ENCODE data around the gene ESPNL.
"Not testable (repeated sequence)": the region's sequence is repeated elsewhere in the genome, so short reads cannot be mapped to it uniquely, and the experiment has no call there.

Gene ESPNL

GRCh38 chr2:238098901-238099713 is 1.0 kb upstream of the ESPNL start:
- no peak for DNase-seq

DNA sequence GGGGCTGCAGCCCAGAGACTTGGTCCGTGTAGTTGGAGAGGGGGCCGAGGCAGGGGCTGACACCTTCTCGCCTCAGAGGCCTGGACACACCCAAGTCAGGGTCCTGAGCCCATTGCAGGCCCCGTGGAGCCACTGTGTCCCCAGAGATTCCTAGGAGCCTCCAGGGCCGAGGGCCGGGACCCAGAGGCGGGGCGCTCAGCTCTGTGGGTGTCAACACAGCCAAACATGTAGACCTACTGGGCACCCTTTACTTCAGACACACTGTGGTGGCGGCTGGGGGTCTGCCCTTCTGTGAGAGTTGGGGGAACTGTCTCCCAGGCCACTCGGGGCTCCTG is 459 bp upstream of the ESPNL start:
- no peak for DNase-seq

GRCh38 chr2:238100821-238101771 is 956 bp downstream of the ESPNL start:
- DNase-seq: no peak

DNA sequence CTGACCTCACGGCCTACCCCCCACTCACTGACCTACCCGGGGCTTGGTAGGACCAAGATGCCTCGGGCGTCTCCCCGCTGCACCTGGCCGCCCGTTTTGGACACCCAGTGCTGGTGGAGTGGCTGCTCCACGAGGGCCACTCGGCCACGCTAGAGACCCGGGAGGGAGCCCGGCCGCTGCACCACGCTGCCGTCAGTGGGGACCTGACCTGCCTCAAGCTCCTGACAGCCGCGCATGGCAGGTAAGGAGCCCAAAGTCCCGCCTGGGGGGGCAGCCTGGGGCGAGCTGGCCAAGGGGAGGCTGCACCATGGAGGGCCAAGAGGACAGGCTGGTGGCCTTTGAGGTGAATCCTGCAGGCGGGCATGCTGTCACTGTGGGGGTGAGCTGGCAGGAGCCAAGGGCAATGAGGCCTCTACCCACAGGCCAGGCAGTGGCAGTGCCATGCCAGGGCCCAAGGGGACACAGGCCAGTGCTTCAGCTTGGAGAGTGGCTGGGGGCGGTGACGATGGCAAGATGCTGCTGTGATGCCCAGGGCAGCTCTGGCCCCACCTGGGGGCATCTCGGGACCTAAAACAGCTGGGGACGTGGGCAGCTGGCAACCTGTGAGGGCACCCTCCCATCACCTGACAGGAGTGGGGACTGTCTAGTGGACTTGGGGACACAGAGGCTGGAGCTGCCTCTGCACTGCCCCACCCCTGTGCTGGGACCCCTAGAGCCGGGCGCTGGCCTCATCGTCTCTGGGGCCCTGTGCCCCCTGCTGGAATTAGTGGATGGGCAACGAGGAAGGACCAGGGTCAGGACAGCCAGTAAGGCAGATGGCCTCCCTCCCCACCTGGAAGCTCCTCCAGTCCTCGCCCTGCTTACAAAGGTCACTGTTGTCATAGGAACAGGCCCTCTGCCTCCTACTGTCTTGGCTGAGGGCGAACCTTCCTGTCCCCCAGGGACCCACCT is 2.0 kb downstream of the ESPNL start:
- DNase-seq: no peak

- DNase-seq: no peak
These were observed 2.7 kb downstream of the ESPNL start for GRCh38 chr2:238102865-238103264.

DNA sequence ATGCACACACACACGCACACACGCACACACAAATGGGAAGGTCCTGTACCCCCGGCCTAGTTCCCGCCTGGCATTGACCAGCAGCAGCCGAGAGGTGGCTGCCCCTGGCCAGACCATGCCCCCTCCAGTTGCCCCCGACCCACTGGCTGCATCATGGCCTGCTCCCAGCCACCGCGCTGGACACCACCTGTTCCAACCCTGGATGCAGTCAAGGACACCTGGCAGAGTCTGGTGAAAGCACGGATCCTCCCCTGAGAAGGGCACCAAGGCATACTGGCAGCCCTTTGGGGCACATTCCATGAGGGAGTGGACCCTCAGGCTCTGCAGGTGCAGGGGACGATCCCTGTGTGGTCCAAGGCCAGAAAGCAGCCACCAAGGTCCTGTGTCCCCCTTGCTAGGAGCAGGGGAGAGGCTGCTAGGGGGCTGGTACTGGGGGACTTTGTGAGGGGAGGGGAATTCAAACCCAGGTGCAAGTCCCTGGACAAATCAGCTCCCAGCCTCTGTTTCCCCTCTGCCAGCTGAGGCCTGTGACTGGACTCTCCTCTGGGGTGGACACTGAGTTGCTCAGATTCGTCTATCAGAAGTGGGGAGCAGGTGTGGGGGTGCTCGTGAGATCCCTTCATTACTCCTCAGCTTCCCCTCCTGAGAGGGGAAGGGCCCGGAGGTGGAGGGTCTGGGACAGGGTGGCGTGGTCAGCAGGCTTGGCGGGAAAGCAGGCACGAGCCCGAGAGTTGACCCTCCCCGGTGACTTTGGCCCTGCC is 3.5 kb downstream of the ESPNL start:
- no peak for DNase-seq

DNA sequence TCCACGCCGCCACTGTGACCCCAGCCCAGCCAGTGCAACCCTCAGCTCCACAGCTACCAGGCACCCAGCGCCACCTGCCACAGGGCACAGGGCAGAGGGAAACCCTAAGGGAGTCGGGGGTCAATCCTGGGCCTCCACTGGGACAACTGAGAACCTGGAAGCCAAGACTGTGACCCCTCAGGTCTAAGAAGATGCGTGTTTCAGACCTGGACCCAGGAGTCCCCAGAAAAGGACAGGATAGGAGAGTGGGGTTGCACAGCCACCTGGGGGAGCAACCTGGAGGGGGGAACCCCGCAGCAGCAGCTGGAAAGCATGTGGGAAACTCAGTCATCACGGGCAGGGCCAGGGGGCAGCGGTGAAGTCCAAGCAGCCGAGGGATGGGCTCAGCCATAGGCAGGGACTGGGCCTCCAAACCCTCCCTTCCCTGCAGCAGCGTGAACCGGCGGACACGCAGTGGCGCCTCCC is 4.1 kb downstream of the ESPNL start:
- no peak for DNase-seq

- no peak for DNase-seq
These were observed 4.7 kb downstream of the ESPNL start for GRCh38 chr2:238104691-238105371.

DNA sequence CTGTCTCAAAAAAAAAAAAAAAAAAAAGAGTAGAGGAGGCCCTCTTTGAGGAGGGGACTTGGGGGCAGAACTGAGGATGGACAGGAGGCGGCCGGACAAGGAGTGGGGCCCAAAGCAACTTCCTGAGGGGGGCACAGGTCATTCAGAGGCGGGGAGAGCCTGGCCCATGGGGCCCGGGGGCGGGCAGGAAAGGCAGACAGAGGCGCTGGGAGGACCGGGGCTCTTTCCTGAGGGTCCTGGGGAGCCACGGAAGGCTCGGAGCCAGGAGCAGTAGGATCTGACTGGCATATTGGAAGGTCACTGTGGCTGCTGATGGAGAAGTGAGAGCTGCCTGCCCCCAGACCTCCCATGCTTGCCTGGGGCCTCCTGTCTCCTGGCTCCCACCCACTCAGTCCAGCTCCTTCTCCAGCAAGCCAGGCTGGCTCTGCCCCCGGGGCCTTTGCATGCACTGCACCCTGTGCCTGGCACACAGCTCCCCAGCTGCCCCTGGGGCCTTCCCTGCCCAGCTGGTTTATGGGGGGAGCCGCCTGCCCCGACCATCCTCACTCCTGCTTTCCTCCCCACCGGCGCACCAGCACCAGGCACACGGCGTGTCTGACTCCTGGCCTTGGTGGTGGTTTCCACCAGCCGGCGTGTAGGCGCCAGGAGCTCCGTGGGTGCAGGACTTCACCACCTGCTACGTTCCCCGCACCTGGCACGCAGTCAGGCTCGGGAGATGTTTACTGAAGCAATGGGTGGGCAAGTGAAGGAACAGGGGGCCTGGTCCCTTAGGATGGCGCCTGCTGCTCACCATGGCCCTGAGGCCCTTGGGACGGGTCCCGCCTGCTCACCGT is 5.6 kb downstream of the ESPNL start:
- no peak for DNase-seq

- no peak for DNase-seq
These were observed 6.2 kb downstream of the ESPNL start for GRCh38 chr2:238106339-238106697.

- DNase-seq: no peak
These were observed 6.8 kb downstream of the ESPNL start for GRCh38 chr2:238106698-238107524.

GRCh38 chr2:238107525-238108422 is 7.6 kb downstream of the ESPNL start:
- no peak for DNase-seq

- DNase-seq: no peak
These were observed 8.5 kb downstream of the ESPNL start for GRCh38 chr2:238108423-238109183.

- DNase-seq: no peak
These were observed 13.5 kb downstream of the ESPNL start for GRCh38 chr2:238113611-238114010.

DNA sequence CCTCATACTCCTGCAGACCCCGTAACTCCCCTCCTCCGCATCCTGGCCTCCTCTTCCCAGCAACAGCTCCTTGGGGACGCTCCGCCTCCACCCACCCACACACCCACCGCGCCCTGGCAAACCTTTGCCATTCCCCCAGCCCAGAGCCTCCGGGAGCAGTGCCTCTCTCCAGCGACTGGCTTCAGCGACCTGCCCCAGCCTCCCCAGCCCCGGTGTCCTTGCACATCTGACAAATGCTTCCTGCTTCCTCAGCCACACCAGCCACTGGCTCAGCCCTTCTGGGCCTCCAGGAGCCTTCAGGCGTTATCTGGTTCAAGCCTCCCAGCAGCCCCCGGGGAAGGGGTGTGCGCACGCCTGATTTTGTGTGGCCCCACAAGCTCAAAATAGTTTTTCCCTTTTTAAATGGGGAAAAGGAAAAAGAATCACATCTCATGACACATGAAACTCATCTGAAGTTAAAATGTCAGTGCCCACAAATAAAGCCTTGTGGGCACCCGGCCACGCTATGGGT is 14.2 kb downstream of the ESPNL start:
- no peak for DNase-seq

DNA sequence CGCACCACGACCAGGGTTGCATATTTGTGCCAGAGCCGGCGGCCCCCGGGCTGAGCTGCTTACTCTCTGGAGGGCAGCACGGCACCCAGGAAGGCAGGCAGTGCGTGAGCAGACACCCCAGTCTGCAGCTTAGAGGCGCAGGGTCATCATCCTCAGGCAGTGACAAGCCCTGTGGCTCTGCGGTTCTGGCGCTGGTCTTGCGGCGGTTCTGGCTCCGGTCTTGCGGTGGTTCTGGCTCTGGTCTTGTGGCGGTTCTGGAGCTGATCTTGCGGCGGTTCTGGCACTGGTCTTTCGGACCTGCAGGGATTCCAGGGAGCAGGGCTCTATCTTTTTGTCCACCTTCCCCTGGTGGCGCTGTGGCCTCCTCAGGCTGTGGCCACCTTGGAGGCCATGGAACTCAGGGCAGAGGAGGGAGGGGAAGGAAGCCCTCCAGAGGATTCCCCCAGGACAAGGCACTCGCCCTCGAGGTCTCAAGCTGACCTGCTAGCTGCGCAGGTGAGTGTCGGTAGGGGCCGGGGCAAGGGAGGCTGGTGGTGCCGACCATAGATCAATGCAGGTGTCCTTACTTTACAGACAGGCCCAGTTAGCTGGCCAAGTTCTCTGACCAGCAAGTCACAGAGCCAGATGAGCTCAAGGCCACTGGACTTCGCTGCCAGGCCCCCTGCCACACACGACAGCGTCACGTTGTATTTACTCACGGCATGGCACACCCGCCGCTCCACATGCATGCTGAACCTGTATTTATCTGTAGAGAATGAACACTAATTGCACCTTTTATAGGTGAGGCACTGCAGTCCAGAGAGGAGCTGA is 14.9 kb downstream of the ESPNL start:
- DNase-seq: no peak

DNA sequence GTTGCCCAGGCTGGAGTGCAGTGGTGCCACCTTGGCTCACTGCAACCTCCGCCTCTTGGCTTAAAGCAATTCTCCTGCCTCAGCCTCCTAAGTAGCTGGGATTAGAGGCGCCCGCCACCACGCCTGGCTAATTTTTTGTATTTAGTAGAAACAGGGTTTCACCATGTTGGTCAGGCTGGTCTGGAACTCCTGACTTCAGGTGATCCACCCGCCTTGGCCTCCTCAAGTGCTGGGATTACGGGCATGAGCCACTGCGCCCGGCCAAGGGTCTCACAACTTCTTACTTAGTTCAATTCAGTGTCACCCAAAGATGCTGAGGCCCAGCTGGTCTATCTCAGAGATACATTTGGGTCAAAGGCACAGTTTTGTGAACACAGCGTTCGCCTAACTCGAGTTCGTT is 15.6 kb downstream of the ESPNL start:
- not testable (repeated sequence) for DNase-seq

Measured in NCI-H1092 treated with DMSO at 0.1 percent for 48 hours (cell line).